ENCODE results near the gene SLC16A7. TPM values are rescaled to one million over a fixed set of nuclear protein-coding genes. Genes with fewer than 3 reads are reported as not detected.

SLC16A7 gene
- total RNA-seq, 1 donor from 2014 or later, result 10.7 TPM

- no peak for DNase-seq (ENCODE audit: low read depth, low spot score)
Measured at GRCh38 chr12:59624732-59625460, 29.1 kb downstream of the SLC16A7 start.

GRCh38 chr12:59626382-59626781 is 30.6 kb downstream of the SLC16A7 start:
- no peak for DNase-seq (ENCODE audit: low read depth, low spot score)

GRCh38 chr12:59627582-59627981 is 31.8 kb downstream of the SLC16A7 start:
- no peak for DNase-seq (ENCODE audit: low read depth, low spot score)

- DNase-seq (ENCODE audit: low read depth, low spot score), result no peak
Measured at GRCh38 chr12:59629890-59630289, 34.1 kb downstream of the SLC16A7 start.

- no peak for DNase-seq (ENCODE audit: low read depth, low spot score)
Measured at GRCh38 chr12:59632408-59632807, 36.6 kb downstream of the SLC16A7 start.

- DNase-seq (ENCODE audit: low read depth, low spot score), result no peak
Measured at GRCh38 chr12:59634254-59634653, 38.4 kb downstream of the SLC16A7 start.

GRCh38 chr12:59636945-59637691 is 41.3 kb downstream of the SLC16A7 start:
- DNase-seq (ENCODE audit: low read depth, low spot score), result no peak

- no peak for DNase-seq (ENCODE audit: low read depth, low spot score)
Measured at GRCh38 chr12:59637692-59638070, 41.9 kb downstream of the SLC16A7 start.

- no peak for DNase-seq (ENCODE audit: low read depth, low spot score)
Measured at GRCh38 chr12:59643550-59643949, 47.7 kb downstream of the SLC16A7 start.

GRCh38 chr12:59645242-59645641 is 49.4 kb downstream of the SLC16A7 start:
- no peak for DNase-seq (ENCODE audit: low read depth, low spot score)

- DNase-seq (ENCODE audit: low read depth, low spot score), result no peak
Measured at GRCh38 chr12:59646636-59647035, 50.8 kb downstream of the SLC16A7 start.

GRCh38 chr12:59649203-59649602 is 53.4 kb downstream of the SLC16A7 start:
- no peak for DNase-seq (ENCODE audit: low read depth, low spot score)

GRCh38 chr12:59650588-59651228 is 54.9 kb downstream of the SLC16A7 start:
- no peak for DNase-seq (ENCODE audit: low read depth, low spot score)

- DNase-seq (ENCODE audit: low read depth, low spot score), result no peak
Measured at GRCh38 chr12:59651229-59651920, 55.5 kb downstream of the SLC16A7 start.

- DNase-seq (ENCODE audit: low read depth, low spot score), result no peak
Measured at GRCh38 chr12:59652130-59652529, 56.3 kb downstream of the SLC16A7 start.

GRCh38 chr12:59654061-59654460 is 58.2 kb downstream of the SLC16A7 start:
- DNase-seq (ENCODE audit: low read depth, low spot score), result no peak

GRCh38 chr12:59657266-59657665 is 61.4 kb downstream of the SLC16A7 start:
- no peak for DNase-seq (ENCODE audit: low read depth, low spot score)

GRCh38 chr12:59657711-59658110 is 61.9 kb downstream of the SLC16A7 start:
- no peak for DNase-seq (ENCODE audit: low read depth, low spot score)

GRCh38 chr12:59660148-59660547 is 64.3 kb downstream of the SLC16A7 start:
- DNase-seq (ENCODE audit: low read depth, low spot score), result no peak

GRCh38 chr12:59660921-59661597 is 65.2 kb downstream of the SLC16A7 start:
- no peak for DNase-seq (ENCODE audit: low read depth, low spot score)

GRCh38 chr12:59664495-59664894 is 68.7 kb downstream of the SLC16A7 start:
- DNase-seq (ENCODE audit: low read depth, low spot score), result no peak

Measured in pulmonary artery endothelial cell (primary cell).